Dendritic cell treated with granulocyte-macrophage colony-stimulating factor and Interleukin-4, amounts not matched to agents 40 ng/mL and 50 ng/mL, for 4 days (primary cell): ENCODE data around the gene EXD3.
"Not testable (repeated sequence)": the region's sequence is repeated elsewhere in the genome, so short reads cannot be mapped to it uniquely, and the experiment has no call there.

Source experiments
- H3K27ac Mint-ChIP-seq: one replicate; pipeline ENCODE4 v1.8.0; 2022; ENCODE audit warnings: mild to moderate bottlenecking, mixed read lengths
- H3K27me3 Mint-ChIP-seq: one replicate; pipeline ENCODE4 v1.8.0; 2022; ENCODE audit warnings: mild to moderate bottlenecking, mixed read lengths
- H3K36me3 Mint-ChIP-seq: one replicate; pipeline ENCODE4 v1.8.0; 2022; ENCODE audit warnings: low read depth, mixed read lengths
- H3K4me1 Mint-ChIP-seq: one replicate; pipeline ENCODE4 v1.8.0; 2022; ENCODE audit warnings: low read depth, mixed read lengths
- H3K4me3 Mint-ChIP-seq: one replicate; pipeline ENCODE4 v1.8.0; 2022; ENCODE audit warnings: mild to moderate bottlenecking, moderate library complexity, mixed read lengths
- H3K9me3 Mint-ChIP-seq: one replicate; pipeline ENCODE4 v1.8.0; 2022; ENCODE audit warnings: mixed read lengths
- intact Hi-C: fragments of 100-400 bp; cut with micrococcal nuclease; formaldehyde crosslinking; loops from one replicate; pipeline ENCODE4 v1.15.0; 2022

EXD3 gene

GRCh38 chr9:137268538-137269201, 154.3 kb downstream of the EXD3 start:
- Mint-ChIP-seq H3K4me3 (peak overlapping the region; percentile 7), H3K4me1 (peaks cover 35% of the 10 kb centered on the region), H3K27me3 (no peaks in the 10 kb centered on the region), H3K27ac (peak overlapping the region; percentile 31), H3K9me3 (no peaks in the 10 kb centered on the region), H3K36me3 (peaks cover 97% of the 10 kb centered on the region)
- intact Hi-C loops = no loop called here

DNA sequence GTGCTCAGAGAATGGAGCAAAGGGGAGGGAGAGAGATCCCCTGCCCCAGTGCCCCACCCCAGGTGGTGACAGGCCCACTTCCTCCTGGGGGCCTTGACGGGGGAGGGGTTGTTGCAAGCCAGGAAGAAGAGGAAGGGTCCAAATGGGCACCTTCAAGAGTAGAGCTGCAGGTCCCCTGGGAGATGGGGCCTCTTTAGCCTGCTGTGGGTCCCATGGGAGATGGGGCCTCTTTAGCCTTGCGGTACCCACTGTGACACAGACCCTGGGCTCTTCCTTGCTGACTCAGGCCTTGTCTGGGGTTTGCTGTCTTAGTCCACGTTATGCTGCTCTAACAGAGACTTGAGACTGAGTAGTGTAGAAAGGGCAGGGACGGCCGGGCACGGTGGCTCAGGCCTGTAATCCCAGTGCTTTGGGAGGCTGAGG, 155.0 kb downstream of the EXD3 start:
- no peaks in the 10 kb centered on the region for H3K27me3 Mint-ChIP-seq
- H3K9me3 Mint-ChIP-seq = no peaks in the 10 kb centered on the region
- peaks cover 30% of the 10 kb centered on the region for H3K4me1 Mint-ChIP-seq
- H3K4me3 Mint-ChIP-seq = no peak overlapping the region
- intact Hi-C loops = no loop called here
- peaks cover 97% of the 10 kb centered on the region for H3K36me3 Mint-ChIP-seq
- peak overlapping the region; percentile 31 for H3K27ac Mint-ChIP-seq

GRCh38 chr9:137266585-137267453, 156.1 kb downstream of the EXD3 start:
- Mint-ChIP-seq H3K27me3 (no peaks in the 10 kb centered on the region), H3K4me3 (no peak overlapping the region)
- intact Hi-C loops = no loop called here

DNA sequence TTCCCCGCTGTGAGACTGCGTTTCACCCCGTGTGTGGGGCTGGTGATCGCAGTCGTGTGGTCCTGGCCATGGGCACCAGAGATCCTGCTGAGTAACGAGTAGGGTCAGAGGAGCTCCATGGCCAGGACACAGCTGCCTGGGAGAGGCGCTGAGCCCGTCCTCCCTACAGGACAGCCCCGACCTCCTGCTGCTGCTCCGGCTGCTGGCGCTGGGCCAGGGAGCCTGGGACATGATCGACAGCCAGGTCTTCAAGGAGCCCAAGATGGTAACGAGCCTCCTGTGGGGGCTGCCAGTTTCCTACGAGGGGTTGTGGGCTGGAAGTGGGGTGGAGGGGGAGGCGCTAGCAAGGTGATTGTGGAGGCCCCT, 156.8 kb downstream of the EXD3 start:
- no peaks in the 10 kb centered on the region for H3K27me3 Mint-ChIP-seq
- H3K4me1 Mint-ChIP-seq = peaks cover 33% of the 10 kb centered on the region
- no peak overlapping the region for H3K27ac Mint-ChIP-seq
- no peaks in the 10 kb centered on the region for H3K9me3 Mint-ChIP-seq
- H3K36me3 Mint-ChIP-seq = peaks cover 95% of the 10 kb centered on the region
- H3K4me3 Mint-ChIP-seq = no peak overlapping the region
- intact Hi-C loops = no loop called here

More at GRCh38 chr9:137266585-137267453, 156.1 kb downstream of the EXD3 start:
- peaks cover 32% of the 10 kb centered on the region for H3K4me1 Mint-ChIP-seq
- H3K36me3 Mint-ChIP-seq = peaks cover 95% of the 10 kb centered on the region
- H3K27ac Mint-ChIP-seq = no peak overlapping the region
- no peaks in the 10 kb centered on the region for H3K9me3 Mint-ChIP-seq

DNA sequence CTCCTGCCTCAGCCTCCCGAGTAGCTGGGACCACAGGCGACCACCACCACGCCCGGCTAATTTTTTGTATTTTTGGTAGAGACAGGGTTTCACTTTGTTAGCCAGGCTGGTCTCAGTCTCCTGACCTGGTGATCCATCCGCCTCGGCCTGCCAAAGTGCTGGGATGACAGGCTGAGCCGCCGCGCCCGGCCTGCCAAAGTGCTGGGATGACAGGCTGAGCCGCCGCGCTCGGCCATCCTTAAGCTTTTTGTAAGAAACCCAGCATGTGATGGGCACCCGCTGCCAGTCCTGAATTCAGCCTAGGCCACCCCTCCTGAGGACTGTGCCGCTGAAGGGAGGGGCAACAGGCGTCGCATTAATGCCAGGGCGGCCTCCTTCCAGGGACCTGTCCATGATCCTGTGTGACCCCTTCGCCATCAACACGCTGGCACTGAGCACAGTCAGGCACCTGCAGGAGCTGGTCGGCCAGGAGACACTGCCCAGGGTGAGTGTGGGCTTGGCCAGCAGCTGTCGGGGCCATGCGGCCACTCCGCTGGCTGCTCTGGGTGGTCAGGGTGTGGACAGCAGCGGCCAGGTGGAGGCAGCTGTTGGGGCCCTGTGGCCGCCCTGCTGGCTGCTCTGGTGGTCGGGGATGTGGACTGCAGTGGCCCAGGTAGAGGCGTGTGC, 157.3 kb downstream of the EXD3 start:
- Mint-ChIP-seq H3K36me3 (peaks cover 94% of the 10 kb centered on the region), H3K4me3 (no peak overlapping the region), H3K27me3 (no peaks in the 10 kb centered on the region), H3K4me1 (peaks cover 32% of the 10 kb centered on the region), H3K27ac (no peak overlapping the region), H3K9me3 (no peaks in the 10 kb centered on the region)
- intact Hi-C loops = no loop called here

DNA sequence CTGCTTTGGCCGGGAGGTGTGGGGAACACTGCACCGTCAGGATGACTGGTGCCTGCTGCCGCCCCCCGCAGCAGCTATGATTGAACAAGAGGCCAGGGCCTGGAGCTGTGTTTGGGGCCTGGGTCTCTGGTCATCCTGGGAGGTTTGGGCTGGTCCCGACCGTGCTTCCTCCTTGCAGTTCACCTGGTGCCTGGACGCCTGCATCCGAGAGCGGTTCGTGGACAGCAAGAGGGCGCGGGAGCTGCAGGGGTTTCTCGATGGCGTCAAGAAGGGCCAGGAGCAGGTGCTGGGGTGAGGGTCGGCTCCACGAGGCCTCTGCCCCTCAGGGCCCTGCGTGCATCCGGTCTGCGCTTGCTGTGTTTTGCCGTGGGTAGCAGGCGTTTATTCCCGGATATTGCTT, 158.9 kb downstream of the EXD3 start:
- H3K36me3 Mint-ChIP-seq = peaks cover 89% of the 10 kb centered on the region
- no peaks in the 10 kb centered on the region for H3K27me3 Mint-ChIP-seq
- no peak overlapping the region for H3K4me3 Mint-ChIP-seq
- no peaks in the 10 kb centered on the region for H3K9me3 Mint-ChIP-seq
- H3K27ac Mint-ChIP-seq = no peak overlapping the region
- intact Hi-C loops = no loop called here
- peaks cover 35% of the 10 kb centered on the region for H3K4me1 Mint-ChIP-seq

DNA sequence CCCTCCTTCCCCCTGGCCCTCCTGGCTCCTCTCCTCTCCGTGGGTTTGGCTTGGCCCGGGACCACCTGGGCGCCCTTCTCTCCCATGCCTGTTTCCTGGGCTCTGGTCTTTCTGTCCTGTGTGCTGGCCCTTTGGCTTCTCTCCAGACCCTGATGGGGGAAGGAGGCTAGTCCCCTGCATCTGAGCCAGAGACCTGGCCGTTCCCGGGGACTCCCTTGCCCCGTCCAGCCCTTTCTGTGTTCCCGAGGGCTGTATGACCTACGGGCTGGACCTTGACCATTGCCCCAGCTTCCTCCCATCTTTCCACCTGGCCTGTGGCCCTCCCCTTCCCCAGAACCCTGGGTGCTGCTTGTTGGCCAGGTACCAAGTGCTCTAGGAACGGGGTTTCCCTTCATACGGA, 159.5 kb downstream of the EXD3 start:
- Mint-ChIP-seq H3K9me3 (no peaks in the 10 kb centered on the region), H3K36me3 (peaks cover 89% of the 10 kb centered on the region), H3K4me3 (no peak overlapping the region), H3K27ac (no peak overlapping the region), H3K4me1 (peaks cover 35% of the 10 kb centered on the region), H3K27me3 (no peaks in the 10 kb centered on the region)
- intact Hi-C loops = no loop called here

- H3K9me3 Mint-ChIP-seq = no peaks in the 10 kb centered on the region
- H3K36me3 Mint-ChIP-seq = peaks cover 91% of the 10 kb centered on the region
- H3K27me3 Mint-ChIP-seq = no peaks in the 10 kb centered on the region
- peaks cover 30% of the 10 kb centered on the region for H3K4me1 Mint-ChIP-seq
- intact Hi-C loops = no loop called here
- H3K4me3 Mint-ChIP-seq = no peak overlapping the region
- no peak overlapping the region for H3K27ac Mint-ChIP-seq
These were observed 160.1 kb downstream of the EXD3 start for GRCh38 chr9:137262909-137263285.

DNA sequence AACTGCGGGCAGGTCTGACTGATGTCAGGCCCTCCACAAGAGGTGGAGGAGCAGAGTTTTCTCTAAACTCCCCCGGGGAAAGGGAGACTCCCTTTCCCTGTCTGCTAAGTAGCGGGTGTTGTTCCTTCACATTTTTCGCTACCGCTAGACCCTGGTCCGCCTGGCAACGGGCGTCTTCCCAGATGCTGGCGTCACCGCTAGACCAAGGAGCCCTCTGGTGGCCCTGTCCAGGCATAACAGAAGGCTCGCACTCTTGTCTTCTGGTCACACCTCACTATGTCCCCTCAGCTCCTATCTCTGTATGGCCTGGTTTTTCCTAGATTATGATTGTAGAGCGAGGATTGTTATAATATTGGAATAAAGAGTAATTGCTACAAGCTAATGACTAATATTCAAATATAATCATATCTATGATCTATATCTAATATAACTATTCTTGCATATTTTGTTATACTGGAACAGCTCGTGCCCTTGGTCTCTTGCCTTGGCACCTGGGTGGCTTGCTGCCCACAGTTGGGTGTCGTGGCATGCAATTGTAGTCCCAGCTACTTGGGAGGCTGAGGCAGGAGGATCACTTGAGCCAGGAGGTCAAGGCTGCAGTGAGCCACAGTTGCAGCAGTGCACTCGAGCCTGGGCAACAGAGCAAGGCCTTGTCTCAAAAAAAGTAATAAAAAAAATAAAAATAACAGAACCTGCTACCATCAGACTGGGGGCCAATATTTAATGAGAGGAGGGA, 160.6 kb downstream of the EXD3 start:
- H3K4me3 Mint-ChIP-seq, H3K27me3 Mint-ChIP-seq, intact Hi-C loops, H3K9me3 Mint-ChIP-seq: not testable (repeated sequence)
- peak overlapping the region; percentile 3 for H3K27ac Mint-ChIP-seq
- peaks cover 27% of the 10 kb centered on the region for H3K4me1 Mint-ChIP-seq
- peaks cover 91% of the 10 kb centered on the region for H3K36me3 Mint-ChIP-seq
